Jurkat, Clone E6-1 (cell line): Measurements from ENCODE around the gene RAD21L1.

Experiments
- DNase-seq: peaks from one replicate; pipeline ENCODE4 v3.0.0-alpha.2; 2011; ENCODE audit warnings: low read depth, low spot score
- H3K4me3 ChIP-seq: 2 replicates; pipeline ENCODE4 v1.5.1; 2011; ENCODE audit warnings: mild to moderate bottlenecking, low read length, control low read depth, moderate library complexity

RAD21L1 gene

GRCh38 chr20:1265916-1266166 lies 40.0 kb downstream of the RAD21L1 start:
- H3K4me3 ChIP-seq: peak overlapping the region; percentile 64
- DNase-seq: no peak

- DNase-seq: peak; percentile 69
- H3K4me3 ChIP-seq: peak within 1 kb of the TSS; percentile 64
Observed at GRCh38 chr20:1266167-1266973, 40.5 kb downstream of the RAD21L1 start, which contains the start of gene SNPH. Gene SNPH (plus strand): TSS chr20:1266294. CDS start chr20:1296240, 29,946 bp downstream.

GRCh38 chr20:1267161-1267560 lies 41.3 kb downstream of the RAD21L1 start:
- DNase-seq: no peak
- H3K4me3 ChIP-seq: 0 out of 2 replicates have a peak overlapping the region, but pooled peaks have one; percentile 64

GRCh38 chr20:1267809-1268374 lies 42.0 kb downstream of the RAD21L1 start:
- DNase-seq: no peak
- H3K4me3 ChIP-seq: no peak overlapping the region

- DNase-seq: no peak
- no peak overlapping the region for H3K4me3 ChIP-seq
Observed at GRCh38 chr20:1269235-1269634, 43.4 kb downstream of the RAD21L1 start.

GRCh38 chr20:1269850-1270249 lies 44.0 kb downstream of the RAD21L1 start:
- no peak overlapping the region for H3K4me3 ChIP-seq
- no peak for DNase-seq

- H3K4me3 ChIP-seq: no peak overlapping the region
- no peak for DNase-seq
Observed at GRCh38 chr20:1272368-1273100, 46.7 kb downstream of the RAD21L1 start.

- DNase-seq: no peak
- no peak overlapping the region for H3K4me3 ChIP-seq
Observed at GRCh38 chr20:1273366-1273765, 47.5 kb downstream of the RAD21L1 start.

- no peak overlapping the region for H3K4me3 ChIP-seq
- no peak for DNase-seq
Observed at GRCh38 chr20:1274485-1275311, 48.9 kb downstream of the RAD21L1 start.

GRCh38 chr20:1275919-1276318 lies 50.1 kb downstream of the RAD21L1 start:
- no peak overlapping the region for H3K4me3 ChIP-seq
- DNase-seq: no peak

GRCh38 chr20:1277529-1278322 lies 51.9 kb downstream of the RAD21L1 start:
- H3K4me3 ChIP-seq: no peak overlapping the region
- no peak for DNase-seq

- DNase-seq: no peak
- H3K4me3 ChIP-seq: no peak overlapping the region
Observed at GRCh38 chr20:1278993-1279392, 53.1 kb downstream of the RAD21L1 start.

GRCh38 chr20:1280195-1281102 lies 54.6 kb downstream of the RAD21L1 start:
- DNase-seq: no peak
- no peak overlapping the region for H3K4me3 ChIP-seq

GRCh38 chr20:1281279-1282057 lies 55.6 kb downstream of the RAD21L1 start:
- DNase-seq: no peak
- H3K4me3 ChIP-seq: no peak overlapping the region

- DNase-seq: no peak
- no peak overlapping the region for H3K4me3 ChIP-seq
Observed at GRCh38 chr20:1282966-1283365, 57.1 kb downstream of the RAD21L1 start.

GRCh38 chr20:1283522-1284510 lies 58.0 kb downstream of the RAD21L1 start:
- no peak overlapping the region for H3K4me3 ChIP-seq
- DNase-seq: no peak
